ENCODE data around the gene DNAJC15.
"Not testable (repeated sequence)": the region's sequence is repeated elsewhere in the genome, so short reads cannot be mapped to it uniquely, and the experiment has no call there.

Gene DNAJC15

GRCh38 chr13:43046259-43046658 lies 22.9 kb downstream of the DNAJC15 start:
- no peak for DNase-seq

GRCh38 chr13:43054803-43055802 lies 31.7 kb downstream of the DNAJC15 start:
- DNase-seq = no peak

- no peak for DNase-seq
Observed at GRCh38 chr13:43057653-43058317, 34.4 kb downstream of the DNAJC15 start.

- DNase-seq = no peak
Observed at GRCh38 chr13:43058318-43058674, 34.9 kb downstream of the DNAJC15 start.

GRCh38 chr13:43058831-43059230 lies 35.4 kb downstream of the DNAJC15 start:
- DNase-seq = no peak

GRCh38 chr13:43059779-43060178 lies 36.4 kb downstream of the DNAJC15 start:
- DNase-seq = not testable (repeated sequence)

- not testable (repeated sequence) for DNase-seq
Observed at GRCh38 chr13:43060806-43061205, 37.4 kb downstream of the DNAJC15 start.

- DNase-seq = no peak
Observed at GRCh38 chr13:43061496-43062280, 38.3 kb downstream of the DNAJC15 start.

- DNase-seq = no peak
Observed at GRCh38 chr13:43071824-43072223, 48.4 kb downstream of the DNAJC15 start.

GRCh38 chr13:43072394-43072793 lies 49.0 kb downstream of the DNAJC15 start:
- DNase-seq = no peak

GRCh38 chr13:43074824-43075510 lies 51.6 kb downstream of the DNAJC15 start:
- no peak for DNase-seq

- not testable (repeated sequence) for DNase-seq
Observed at GRCh38 chr13:43075511-43075902, 52.1 kb downstream of the DNAJC15 start.

GRCh38 chr13:43077046-43077445 lies 53.7 kb downstream of the DNAJC15 start:
- no peak for DNase-seq

GRCh38 chr13:43077461-43077860 lies 54.1 kb downstream of the DNAJC15 start:
- no peak for DNase-seq

GRCh38 chr13:43077906-43078305 lies 54.5 kb downstream of the DNAJC15 start:
- no peak for DNase-seq

- DNase-seq = no peak
Observed at GRCh38 chr13:43078399-43078798, 55.0 kb downstream of the DNAJC15 start.

- DNase-seq = no peak
Observed at GRCh38 chr13:43079392-43079931, 56.1 kb downstream of the DNAJC15 start.

- no peak for DNase-seq
Observed at GRCh38 chr13:43080199-43080598, 56.8 kb downstream of the DNAJC15 start.

GRCh38 chr13:43081866-43082265 lies 58.5 kb downstream of the DNAJC15 start:
- no peak for DNase-seq

- DNase-seq = no peak
Observed at GRCh38 chr13:43083750-43084149, 60.4 kb downstream of the DNAJC15 start.

GRCh38 chr13:43085545-43085944 lies 62.2 kb downstream of the DNAJC15 start:
- no peak for DNase-seq

- DNase-seq = no peak
Observed at GRCh38 chr13:43086181-43086580, 62.8 kb downstream of the DNAJC15 start.

All from NCI-H1092 (cell line).